Mesenchymal stem cell (in vitro differentiated cells and primary cell): Measurements from ENCODE around the gene PLCD1.

Experiments used
- DNase-seq: peaks from one replicate; pipeline ENCODE4 v3.0.0-alpha.2; 2013
- H2AFZ ChIP-seq: one replicate; pipeline ENCODE4 v1.6.1; 2013; ENCODE audit warnings: low read depth, mild to moderate bottlenecking, control low read depth, inconsistent platforms, low read length, moderate library complexity
- H2AK5ac ChIP-seq: 2 replicates; pipeline ENCODE4 v1.6.1; 2013; ENCODE audit warnings: low read length, moderate library complexity, mild to moderate bottlenecking, inconsistent platforms; ENCODE audit not compliant: severe bottlenecking
- H2BK120ac ChIP-seq: one replicate; pipeline ENCODE4 v1.6.1; 2013; ENCODE audit warnings: low read depth, mild to moderate bottlenecking, inconsistent platforms, low read length, moderate library complexity
- H2BK12ac ChIP-seq, 2 experiments: one replicate each; pipeline ENCODE4 v1.6.1; 2013; ENCODE audit warnings: inconsistent platforms in 2 of 2, low read length in 2 of 2, mild to moderate bottlenecking in 2 of 2, moderate library complexity in 2 of 2, control low read depth in 1 of 2
- H2BK15ac ChIP-seq: one replicate; pipeline ENCODE4 v1.6.1; 2013; ENCODE audit warnings: mild to moderate bottlenecking, low read depth, inconsistent platforms; ENCODE audit not compliant: poor library complexity, severe bottlenecking
- H2BK5ac ChIP-seq: 2 replicates; pipeline ENCODE4 v1.6.1; 2013; ENCODE audit warnings: low read depth, mild to moderate bottlenecking, low read length, control low read depth, inconsistent platforms; ENCODE audit not compliant: poor library complexity, severe bottlenecking
- H3K14ac ChIP-seq, 2 experiments: one replicate each; pipeline ENCODE4 v1.6.1; 2013; ENCODE audit warnings: inconsistent platforms in 2 of 2, low read length in 2 of 2, control low read depth in 1 of 2, mild to moderate bottlenecking in 1 of 2, moderate library complexity in 1 of 2
- H3K18ac ChIP-seq, 2 experiments: one replicate each; pipeline ENCODE4 v1.6.1; 2013; ENCODE audit warnings: inconsistent platforms in 2 of 2, low read length in 2 of 2, control low read depth in 1 of 2, low read depth in 1 of 2, mild to moderate bottlenecking in 1 of 2
- H3K23ac ChIP-seq, 2 experiments: one replicate each; pipeline ENCODE4 v1.6.1; 2013; ENCODE audit warnings: inconsistent platforms in 2 of 2, low read length in 2 of 2, mild to moderate bottlenecking in 2 of 2, moderate library complexity in 2 of 2, control low read depth in 1 of 2
- H3K27ac ChIP-seq: 2 replicates; pipeline ENCODE4 v1.5.1; 2013; ENCODE audit warnings: mild to moderate bottlenecking, moderate library complexity, low read length, control low read depth, inconsistent platforms; ENCODE audit not compliant: poor library complexity, severe bottlenecking
- H3K27me3 ChIP-seq, 2 experiments: 2 replicates each; pipeline versions ENCODE4 v1.6.1 to v1.7.0; 2013; ENCODE audit warnings: low read length in 2 of 2, mild to moderate bottlenecking in 2 of 2, moderate library complexity in 2 of 2, control low read depth in 1 of 2, inconsistent platforms in 1 of 2; ENCODE audit not compliant: control insufficient read depth in 1 of 2, insufficient read depth in 1 of 2
- H3K36me3 ChIP-seq, 2 experiments: 2 replicates each; pipeline versions ENCODE4 v1.6.1 to v1.7.0; 2013; ENCODE audit warnings: low read length in 2 of 2, control low read depth in 1 of 2, inconsistent platforms in 1 of 2, low read depth in 1 of 2, mild to moderate bottlenecking in 1 of 2; ENCODE audit not compliant: insufficient read depth in 2 of 2, control insufficient read depth in 1 of 2
- H3K4ac ChIP-seq, 2 experiments: one replicate each; pipeline ENCODE4 v1.6.1; 2013; ENCODE audit warnings: inconsistent platforms in 2 of 2, low read length in 2 of 2, mild to moderate bottlenecking in 2 of 2, moderate library complexity in 2 of 2, control low read depth in 1 of 2, low read depth in 1 of 2
- H3K4me1 ChIP-seq: 2 replicates; pipeline ENCODE4 v1.6.1; 2013; ENCODE audit warnings: low read depth, low read length, control low read depth; ENCODE audit not compliant: control insufficient read depth, insufficient read depth
- H3K4me2 ChIP-seq: 2 replicates; pipeline ENCODE4 v1.6.1; 2013; ENCODE audit warnings: low read length, mild to moderate bottlenecking, inconsistent platforms; ENCODE audit not compliant: poor library complexity, severe bottlenecking
- H3K4me3 ChIP-seq, 2 experiments: 2 replicates each; pipeline versions ENCODE4 v1.5.1 to v1.7.0; 2013; ENCODE audit warnings: low read length in 2 of 2, mild to moderate bottlenecking in 2 of 2, control low read depth in 1 of 2, low read depth in 1 of 2; ENCODE audit not compliant: insufficient read depth in 1 of 2
- H3K79me1 ChIP-seq: replicated peaks from 2 replicates; pipeline ENCODE4 v1.6.1; 2013; ENCODE audit warnings: mild to moderate bottlenecking, control low read depth, low read length, inconsistent platforms; ENCODE audit not compliant: poor library complexity, severe bottlenecking
- H3K9ac ChIP-seq: 2 replicates; pipeline ENCODE4 v1.7.0; 2013; ENCODE audit warnings: mild to moderate bottlenecking, low read length, moderate library complexity
- H3K9me3 ChIP-seq: 2 replicates; pipeline ENCODE4 v1.7.0; 2013; ENCODE audit warnings: mild to moderate bottlenecking, low read length; ENCODE audit not compliant: control insufficient read depth
- H4K8ac ChIP-seq: one replicate; pipeline ENCODE4 v1.6.1; 2013; ENCODE audit warnings: inconsistent platforms, mild to moderate bottlenecking, low read length, moderate library complexity
- H4K91ac ChIP-seq: one replicate; pipeline ENCODE4 v1.6.1; 2013; ENCODE audit warnings: mild to moderate bottlenecking, low read length, inconsistent platforms
- WGBS: methylation state at CpG from one replicate; pipeline ENCODE4 v1.1.7; 2013; ENCODE audit warnings: mixed read lengths; 5-methylcytosine and 5-hydroxymethylcytosine counted together

The PLCD1 gene

GRCh38 chr3:37996785-37997301 is 32.6 kb downstream of the PLCD1 start:
- Histone ChIP-seq H3K18ac (no peak overlapping the region), H3K36me3 (peaks cover 7 to 39% of the 10 kb centered on the region in 2 experiments), H3K4me1 (peaks cover 19% of the 10 kb centered on the region), H3K23ac (no peak overlapping the region), H4K91ac (no peak overlapping the region), H2AK5ac (no peak overlapping the region), H3K4me2 (no peak overlapping the region), H3K14ac (no peak overlapping the region), H2AFZ (no peak overlapping the region), H3K27me3 (peaks cover 0 to 15% of the 10 kb centered on the region in 2 experiments), H3K4me3 (no peak overlapping the region), H3K4ac (no peak overlapping the region), H3K27ac (no peak overlapping the region), H3K9me3 (no peaks in the 10 kb centered on the region), H3K9ac (no peak overlapping the region), H2BK12ac (no peak overlapping the region), H2BK5ac (no peak overlapping the region), H2BK120ac (no peak overlapping the region), H4K8ac (no peak overlapping the region), H2BK15ac (no peak overlapping the region), H3K79me1 (no peaks in the 10 kb centered on the region)
- peak; percentile 76 for DNase-seq
- 48% methylated on average over 7 of the region's 7 CpGs for WGBS

- H3K18ac ChIP-seq, result no peak overlapping the region
- no peak overlapping the region for H2AFZ ChIP-seq
- no peaks in the 10 kb centered on the region for H3K79me1 ChIP-seq
- H3K27me3 ChIP-seq, result peaks cover 0 to 24% of the 10 kb centered on the region in 2 experiments
- no peak overlapping the region for H2BK15ac ChIP-seq
- no peak overlapping the region for H3K4me2 ChIP-seq
- H4K8ac ChIP-seq, result no peak overlapping the region
- no peak overlapping the region for H2BK120ac ChIP-seq
- H3K14ac ChIP-seq, result peak overlapping the region in 1 of 2 experiments; percentile 41
- WGBS, result 90% methylated on average over 10 of the region's 10 CpGs
- no peak overlapping the region for H2AK5ac ChIP-seq
- H3K36me3 ChIP-seq, result peaks cover 3 to 32% of the 10 kb centered on the region in 2 experiments
- no peak overlapping the region for H4K91ac ChIP-seq
- no peak overlapping the region for H2BK5ac ChIP-seq
- H3K4me1 ChIP-seq, result peaks cover 19% of the 10 kb centered on the region
- H3K27ac ChIP-seq, result no peak overlapping the region
- DNase-seq, result no peak
- H3K9ac ChIP-seq, result no peak overlapping the region
- no peak overlapping the region for H3K4me3 ChIP-seq
- no peak overlapping the region for H2BK12ac ChIP-seq
- no peaks in the 10 kb centered on the region for H3K9me3 ChIP-seq
- no peak overlapping the region for H3K23ac ChIP-seq
- H3K4ac ChIP-seq, result no peak overlapping the region
Observed at GRCh38 chr3:37995652-37996641, 33.5 kb downstream of the PLCD1 start.

DNA sequence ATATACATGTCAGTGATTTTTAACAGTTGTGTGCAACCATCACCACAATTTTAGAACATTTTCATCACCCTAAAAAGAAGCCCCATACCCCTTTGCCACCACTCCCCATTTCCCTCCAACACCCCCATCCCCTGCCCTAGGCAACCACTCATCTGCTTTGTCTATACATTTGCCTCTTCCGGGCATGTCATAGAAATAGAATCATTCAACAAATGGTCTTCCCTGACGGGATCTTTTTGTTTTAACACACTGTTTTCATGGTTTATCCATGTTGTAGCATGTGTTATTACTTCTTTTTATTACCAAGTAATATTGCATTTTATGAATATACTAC is 34.8 kb downstream of the PLCD1 start:
- Histone ChIP-seq H3K18ac (no peak overlapping the region), H2BK5ac (no peak overlapping the region), H2BK12ac (no peak overlapping the region), H3K79me1 (no peaks in the 10 kb centered on the region), H2BK15ac (no peak overlapping the region), H3K4me3 (peak overlapping the region in 1 of 2 experiments; percentile 89), H3K9me3 (no peaks in the 10 kb centered on the region), H3K4me1 (peaks cover 20% of the 10 kb centered on the region), H3K36me3 (peaks cover 2 to 24% of the 10 kb centered on the region in 2 experiments), H4K91ac (no peak overlapping the region), H2AFZ (no peak overlapping the region), H3K9ac (peak overlapping the region; percentile 95), H3K27ac (no peak overlapping the region), H2BK120ac (no peak overlapping the region), H3K23ac (no peak overlapping the region), H2AK5ac (no peak overlapping the region), H3K14ac (no peak overlapping the region), H3K4me2 (no peak overlapping the region), H3K27me3 (peaks cover 0 to 31% of the 10 kb centered on the region in 2 experiments), H3K4ac (no peak overlapping the region), H4K8ac (no peak overlapping the region)
- DNase-seq, result no peak
- 78% methylated on average over 1 of the region's 2 CpGs for WGBS
